ENCODE data around the gene TSPAN9.

Gene TSPAN9

DNA sequence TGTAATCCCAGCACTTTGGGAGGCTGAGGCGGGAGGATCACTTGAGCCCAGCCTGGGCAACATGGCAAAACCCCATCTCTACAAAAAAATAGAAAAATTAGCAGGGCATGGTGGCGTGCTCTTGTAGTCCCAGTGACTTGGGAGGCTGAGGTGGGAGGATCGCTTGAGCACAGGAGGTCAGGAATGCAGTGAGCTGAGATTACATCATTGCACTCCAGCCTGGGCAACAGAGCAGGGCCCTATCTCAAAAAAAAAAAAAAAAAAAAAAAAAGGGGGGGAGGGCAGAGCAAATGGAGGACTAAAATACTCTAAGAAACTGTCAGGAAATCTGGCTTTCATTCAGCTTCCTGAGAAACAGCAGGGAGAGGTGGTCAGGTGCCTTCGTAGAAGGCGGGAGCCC is 31.7 kb upstream of the TSPAN9 start:
- TF ChIP-seq, protein P1, sequence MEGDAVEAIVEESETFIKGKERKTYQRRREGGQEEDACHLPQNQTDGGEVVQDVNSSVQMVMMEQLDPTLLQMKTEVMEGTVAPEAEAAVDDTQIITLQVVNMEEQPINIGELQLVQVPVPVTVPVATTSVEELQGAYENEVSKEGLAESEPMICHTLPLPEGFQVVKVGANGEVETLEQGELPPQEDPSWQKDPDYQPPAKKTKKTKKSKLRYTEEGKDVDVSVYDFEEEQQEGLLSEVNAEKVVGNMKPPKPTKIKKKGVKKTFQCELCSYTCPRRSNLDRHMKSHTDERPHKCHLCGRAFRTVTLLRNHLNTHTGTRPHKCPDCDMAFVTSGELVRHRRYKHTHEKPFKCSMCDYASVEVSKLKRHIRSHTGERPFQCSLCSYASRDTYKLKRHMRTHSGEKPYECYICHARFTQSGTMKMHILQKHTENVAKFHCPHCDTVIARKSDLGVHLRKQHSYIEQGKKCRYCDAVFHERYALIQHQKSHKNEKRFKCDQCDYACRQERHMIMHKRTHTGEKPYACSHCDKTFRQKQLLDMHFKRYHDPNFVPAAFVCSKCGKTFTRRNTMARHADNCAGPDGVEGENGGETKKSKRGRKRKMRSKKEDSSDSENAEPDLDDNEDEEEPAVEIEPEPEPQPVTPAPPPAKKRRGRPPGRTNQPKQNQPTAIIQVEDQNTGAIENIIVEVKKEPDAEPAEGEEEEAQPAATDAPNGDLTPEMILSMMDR (IDR thresholded peaks at IDR 0.05; ENCODE audit: insufficient read depth, low read length, poor library complexity, severe bottlenecking), result no peak
- TF ChIP-seq EZH2phosphoT487 (conservative IDR thresholded peaks at IDR 0.05; ENCODE audit: low read length), result no peak
- H3K9me3 ChIP-seq (ENCODE audit: insufficient read depth, low read length), result no peaks in the 10 kb centered on the region
- no peak overlapping the region for H3K27ac ChIP-seq (ENCODE audit: low read depth, low read length)
- H3K9ac ChIP-seq (ENCODE audit: low read length), result no peak overlapping the region
- H3K4me3 ChIP-seq (ENCODE audit: insufficient read depth, low read length, poor library complexity, severe bottlenecking), result no peak overlapping the region
- no peak overlapping the region for H3K4me2 ChIP-seq (ENCODE audit: low read depth, low read length, poor library complexity, severe bottlenecking)
- H3K27me3 ChIP-seq (ENCODE audit: low read length), result no peaks in the 10 kb centered on the region
- H3K79me2 ChIP-seq (ENCODE audit: insufficient read depth, low read length), result no peaks in the 10 kb centered on the region
- no peaks in the 10 kb centered on the region for H3K36me3 ChIP-seq (ENCODE audit: low read length)
- no peak overlapping the region for H2AFZ ChIP-seq (ENCODE audit: low read depth, low read length, severe bottlenecking)
- H4K20me1 ChIP-seq (ENCODE audit: low read depth, low read length), result no peaks in the 10 kb centered on the region
- H3F3A ChIP-seq (ENCODE audit: insufficient read depth), result no peaks in the 10 kb centered on the region
- no peaks in the 10 kb centered on the region for H3K9me2 ChIP-seq (replicated peaks; ENCODE audit: insufficient read depth, low read length)

DNA sequence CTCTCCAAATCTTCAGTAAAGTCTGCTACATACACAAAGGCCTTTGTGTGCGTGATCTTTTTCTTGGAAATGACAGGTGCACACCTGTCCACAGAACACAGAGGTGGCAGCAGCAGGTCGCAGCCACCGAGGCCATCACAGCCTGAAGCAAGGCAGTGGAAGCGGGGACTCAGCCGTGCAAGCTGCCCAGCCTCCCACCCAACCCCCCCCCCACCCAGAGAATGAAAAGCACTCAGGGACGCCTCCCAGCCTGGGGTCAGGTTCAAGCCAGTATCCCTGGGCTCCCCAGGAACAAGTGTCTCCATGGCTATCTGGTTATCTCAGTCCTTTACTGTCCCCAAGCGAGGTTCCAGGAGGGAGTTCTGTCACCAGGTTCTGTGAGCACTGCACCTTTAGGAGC is 31.2 kb upstream of the TSPAN9 start:
- H2AFZ ChIP-seq (ENCODE audit: low read depth, low read length, severe bottlenecking), result no peak overlapping the region
- no peak overlapping the region for H3K27ac ChIP-seq (ENCODE audit: low read depth, low read length)
- H3K36me3 ChIP-seq (ENCODE audit: low read length), result no peaks in the 10 kb centered on the region
- no peaks in the 10 kb centered on the region for H3K79me2 ChIP-seq (ENCODE audit: insufficient read depth, low read length)
- H3K9ac ChIP-seq (ENCODE audit: low read length), result no peak overlapping the region
- no peak overlapping the region for H3K4me2 ChIP-seq (ENCODE audit: low read depth, low read length, poor library complexity, severe bottlenecking)
- no peak overlapping the region for H3K4me3 ChIP-seq (ENCODE audit: insufficient read depth, low read length, poor library complexity, severe bottlenecking)
- H3F3A ChIP-seq (ENCODE audit: insufficient read depth), result no peaks in the 10 kb centered on the region
- no peaks in the 10 kb centered on the region for H3K9me3 ChIP-seq (ENCODE audit: insufficient read depth, low read length)
- no peaks in the 10 kb centered on the region for H3K27me3 ChIP-seq (ENCODE audit: low read length)
- no peak for TF ChIP-seq EZH2phosphoT487 (conservative IDR thresholded peaks at IDR 0.05; ENCODE audit: low read length)
- TF ChIP-seq, protein P1 (IDR thresholded peaks at IDR 0.05; ENCODE audit: insufficient read depth, low read length, poor library complexity, severe bottlenecking), result no peak
- no peaks in the 10 kb centered on the region for H4K20me1 ChIP-seq (ENCODE audit: low read depth, low read length)
- no peaks in the 10 kb centered on the region for H3K9me2 ChIP-seq (replicated peaks; ENCODE audit: insufficient read depth, low read length)

- H3K27me3 ChIP-seq (ENCODE audit: low read length), result no peaks in the 10 kb centered on the region
- no peak overlapping the region for H3K4me3 ChIP-seq (ENCODE audit: insufficient read depth, low read length, poor library complexity, severe bottlenecking)
Measured at GRCh38 chr12:3046441-3047200, 30.6 kb upstream of the TSPAN9 start.

GRCh38 chr12:3047961-3048360 is 29.2 kb upstream of the TSPAN9 start:
- H2AFZ ChIP-seq (ENCODE audit: low read depth, low read length, severe bottlenecking), result no peak overlapping the region
- H3K27me3 ChIP-seq (ENCODE audit: low read length), result no peaks in the 10 kb centered on the region
- H3K79me2 ChIP-seq (ENCODE audit: insufficient read depth, low read length), result no peaks in the 10 kb centered on the region
- H3K36me3 ChIP-seq (ENCODE audit: low read length), result no peaks in the 10 kb centered on the region
- no peaks in the 10 kb centered on the region for H3K9me3 ChIP-seq (ENCODE audit: insufficient read depth, low read length)
- TF ChIP-seq, protein P1 (IDR thresholded peaks at IDR 0.05; ENCODE audit: insufficient read depth, low read length, poor library complexity, severe bottlenecking), result no peak
- TF ChIP-seq EZH2phosphoT487 (conservative IDR thresholded peaks at IDR 0.05; ENCODE audit: low read length), result no peak
- H3K27ac ChIP-seq (ENCODE audit: low read depth, low read length), result no peak overlapping the region
- no peak overlapping the region for H3K9ac ChIP-seq (ENCODE audit: low read length)
- no peaks in the 10 kb centered on the region for H3F3A ChIP-seq (ENCODE audit: insufficient read depth)
- H3K4me2 ChIP-seq (ENCODE audit: low read depth, low read length, poor library complexity, severe bottlenecking), result no peak overlapping the region
- H3K9me2 ChIP-seq (replicated peaks; ENCODE audit: insufficient read depth, low read length), result no peaks in the 10 kb centered on the region
- H3K4me3 ChIP-seq (ENCODE audit: insufficient read depth, low read length, poor library complexity, severe bottlenecking), result no peak overlapping the region
- H4K20me1 ChIP-seq (ENCODE audit: low read depth, low read length), result no peaks in the 10 kb centered on the region

More at GRCh38 chr12:3046441-3047200, 30.6 kb upstream of the TSPAN9 start:
- no peaks in the 10 kb centered on the region for H3F3A ChIP-seq (ENCODE audit: insufficient read depth)
- no peaks in the 10 kb centered on the region for H3K9me2 ChIP-seq (replicated peaks; ENCODE audit: insufficient read depth, low read length)
- H3K36me3 ChIP-seq (ENCODE audit: low read length), result no peaks in the 10 kb centered on the region
- no peak overlapping the region for H3K4me2 ChIP-seq (ENCODE audit: low read depth, low read length, poor library complexity, severe bottlenecking)
- no peak overlapping the region for H3K27ac ChIP-seq (ENCODE audit: low read depth, low read length)
- no peaks in the 10 kb centered on the region for H3K79me2 ChIP-seq (ENCODE audit: insufficient read depth, low read length)
- no peaks in the 10 kb centered on the region for H4K20me1 ChIP-seq (ENCODE audit: low read depth, low read length)
- no peak for TF ChIP-seq EZH2phosphoT487 (conservative IDR thresholded peaks at IDR 0.05; ENCODE audit: low read length)
- no peak overlapping the region for H3K9ac ChIP-seq (ENCODE audit: low read length)
- H2AFZ ChIP-seq (ENCODE audit: low read depth, low read length, severe bottlenecking), result no peak overlapping the region
- no peaks in the 10 kb centered on the region for H3K9me3 ChIP-seq (ENCODE audit: insufficient read depth, low read length)

Measured in SU-DHL-6 (cell line).